PC-9 (cell line): ENCODE results near the gene EHD2. TPM values are rescaled to one million over a fixed set of nuclear protein-coding genes. Genes with fewer than 3 reads are reported as not detected.

Experiments used
- BruUV-seq: library from RNA; stranded (reverse); fragments of 400-500 nt; replicated peaks from 2 replicates; lab custom pipeline; 2021; lab: Mats Ljungman, UMichigan
- CTCF ChIA-PET: fragments of 300-600 bp; sonication (Branson Sonifier 250); formaldehyde crosslinking; loops from one replicate; lab custom pipeline; 2022; ENCODE audit warnings: antibody characterized with exemption; lab: Charles Lee
- POLR2A ChIA-PET: fragments of 300-600 bp; sonication (Branson Sonifier 250); formaldehyde crosslinking; loops from one replicate; lab custom pipeline; 2022; ENCODE audit warnings: antibody characterized with exemption; ENCODE audit not compliant: unreplicated experiment; lab: Charles Lee
- DNase-seq, 2 experiments: peaks; one replicate each; pipeline versions ENCODE4 v3.0.0 to v3.0.0-alpha.2; 2015 to 2022; ENCODE audit warnings: mixed read lengths in 1 of 2
- H2AFZ ChIP-seq: fragments of 200-600 bp; sonication (generic); 2 replicates; pipeline ENCODE4 v1.8.1; 2017; ENCODE audit warnings: antibody characterized with exemption
- H3F3A ChIP-seq: fragments of 200-600 bp; sonication (generic); 2 replicates; pipeline ENCODE4 v1.8.1; 2017; ENCODE audit warnings: antibody characterized with exemption, mild to moderate bottlenecking, low read depth; ENCODE audit not compliant: insufficient read depth
- H3K27ac ChIP-seq: fragments of 200-600 bp; sonication (generic); 2 replicates; pipeline ENCODE4 v1.6.1; 2016; ENCODE audit warnings: mixed run types
- H3K27me3 ChIP-seq: fragments of 200-600 bp; sonication (generic); 2 replicates; pipeline ENCODE4 v1.6.1; 2016; ENCODE audit warnings: low read depth, mixed run types; ENCODE audit not compliant: insufficient read depth
- H3K36me3 ChIP-seq: fragments of 200-600 bp; sonication (generic); 2 replicates; pipeline ENCODE4 v1.6.1; 2016; ENCODE audit warnings: low read depth, mixed run types
- H3K4me1 ChIP-seq: fragments of 200-600 bp; sonication (generic); replicated peaks from 2 replicates; pipeline ENCODE4 v1.6.1; 2016; ENCODE audit warnings: mixed run types; ENCODE audit not compliant: insufficient read depth
- H3K4me2 ChIP-seq: fragments of 200-600 bp; sonication (generic); 2 replicates; pipeline ENCODE4 v1.6.1; 2017; ENCODE audit warnings: mixed run types
- H3K4me3 ChIP-seq: fragments of 200-600 bp; sonication (generic); 2 replicates; pipeline ENCODE4 v1.6.1; 2016; ENCODE audit warnings: mixed run types
- H3K79me2 ChIP-seq: fragments of 200-600 bp; sonication (generic); 2 replicates; pipeline ENCODE4 v1.6.1; 2017; ENCODE audit warnings: low read depth, mixed run types
- H3K9me2 ChIP-seq: fragments of 200-600 bp; sonication (generic); 2 replicates; pipeline ENCODE4 v1.8.1; 2017; ENCODE audit warnings: mild to moderate bottlenecking; ENCODE audit not compliant: insufficient read depth
- H3K9me3 ChIP-seq: fragments of 200-600 bp; sonication (generic); 2 replicates; pipeline ENCODE4 v1.8.1; 2016; ENCODE audit warnings: low read depth; ENCODE audit not compliant: insufficient read depth
- H4K20me1 ChIP-seq: fragments of 200-600 bp; sonication (generic); 2 replicates; pipeline ENCODE4 v1.8.1; 2017; ENCODE audit not compliant: insufficient read depth
- EZH2 ChIP-seq: fragments of 200-600 bp; sonication (generic); IDR thresholded peaks from 2 replicates; pipeline ENCODE4 v1.8.0; 2017; ENCODE audit warnings: antibody characterized with exemption, low read depth
- intact Hi-C: fragments of 100-400 bp; cut with micrococcal nuclease; formaldehyde crosslinking; loops from one replicate; pipeline ENCODE4 v1.10.0; 2022; ENCODE audit not compliant: unreplicated experiment
- total RNA-seq: library from RNA; stranded (reverse); gene quantifications from 2 replicates; pipeline ENCODE4 v1.2.3, GENCODE V29; 2021
- TF ChIP-seq, protein P1 (sequence below): fragments of 200-600 bp; sonication (generic); conservative IDR thresholded peaks from 2 replicates; pipeline ENCODE4 v1.6.1; 2017; ENCODE audit warnings: mixed run types, antibody characterized with exemption, mild to moderate bottlenecking, moderate library complexity

The EHD2 gene
- total RNA-seq, 1 experiment from 2014 or later: 25.6 TPM

GRCh38 chr19:47691782-47692181 is 21.4 kb upstream of the EHD2 start:
- no peaks in the 10 kb centered on the region for H3K27me3 ChIP-seq
- H3K27ac ChIP-seq: no peak overlapping the region
- intact Hi-C loops: no loop called here
- no peak overlapping the region for H3K4me2 ChIP-seq
- no peaks in the 10 kb centered on the region for H3K9me3 ChIP-seq
- no peaks in the 10 kb centered on the region for H3K36me3 ChIP-seq
- ChIA-PET CTCF (no interaction called here), POLR2A (no interaction called here)
- no peak overlapping the region for H3K4me3 ChIP-seq
- H3K4me1 ChIP-seq: no peaks in the 10 kb centered on the region
- BruUV-seq: no TSS peak
- peaks cover 5% of the 10 kb centered on the region; the same call in 1 of the 2 replicates for H4K20me1 ChIP-seq
- H3K9me2 ChIP-seq: no peaks in the 10 kb centered on the region
- no peak overlapping the region for H2AFZ ChIP-seq
- no peaks in the 10 kb centered on the region for H3K79me2 ChIP-seq
- TF ChIP-seq, protein P1, sequence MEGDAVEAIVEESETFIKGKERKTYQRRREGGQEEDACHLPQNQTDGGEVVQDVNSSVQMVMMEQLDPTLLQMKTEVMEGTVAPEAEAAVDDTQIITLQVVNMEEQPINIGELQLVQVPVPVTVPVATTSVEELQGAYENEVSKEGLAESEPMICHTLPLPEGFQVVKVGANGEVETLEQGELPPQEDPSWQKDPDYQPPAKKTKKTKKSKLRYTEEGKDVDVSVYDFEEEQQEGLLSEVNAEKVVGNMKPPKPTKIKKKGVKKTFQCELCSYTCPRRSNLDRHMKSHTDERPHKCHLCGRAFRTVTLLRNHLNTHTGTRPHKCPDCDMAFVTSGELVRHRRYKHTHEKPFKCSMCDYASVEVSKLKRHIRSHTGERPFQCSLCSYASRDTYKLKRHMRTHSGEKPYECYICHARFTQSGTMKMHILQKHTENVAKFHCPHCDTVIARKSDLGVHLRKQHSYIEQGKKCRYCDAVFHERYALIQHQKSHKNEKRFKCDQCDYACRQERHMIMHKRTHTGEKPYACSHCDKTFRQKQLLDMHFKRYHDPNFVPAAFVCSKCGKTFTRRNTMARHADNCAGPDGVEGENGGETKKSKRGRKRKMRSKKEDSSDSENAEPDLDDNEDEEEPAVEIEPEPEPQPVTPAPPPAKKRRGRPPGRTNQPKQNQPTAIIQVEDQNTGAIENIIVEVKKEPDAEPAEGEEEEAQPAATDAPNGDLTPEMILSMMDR: no peak
- no peak for TF ChIP-seq EZH2
- DNase-seq: no peak
- peaks cover 5% of the 10 kb centered on the region; the same call in 1 of the 2 replicates for H3F3A ChIP-seq

DNA sequence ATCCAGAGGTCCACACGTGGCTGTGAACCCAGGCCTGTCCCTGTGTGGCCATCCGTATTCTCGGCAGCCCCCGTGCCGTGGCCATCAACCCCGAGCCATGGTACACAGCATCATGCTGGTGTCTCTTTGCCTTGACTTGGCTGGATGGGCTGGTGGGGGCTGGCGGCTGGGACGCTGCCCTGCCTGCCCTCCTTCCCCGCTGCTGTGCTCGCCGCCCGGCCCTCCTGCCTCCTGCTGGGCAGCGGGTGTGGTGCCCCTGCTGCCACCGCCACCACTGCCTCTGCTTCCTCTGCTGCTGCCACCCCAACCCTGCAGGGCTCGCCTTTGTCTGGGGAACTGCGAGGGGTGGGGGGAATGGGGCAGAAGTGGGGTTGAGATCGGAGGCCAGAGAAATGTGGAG is 19.7 kb upstream of the EHD2 start:
- intact Hi-C loops: no loop called here

GRCh38 chr19:47693903-47694302 is 19.3 kb upstream of the EHD2 start:
- no TSS peak for BruUV-seq
- peaks cover 5% of the 10 kb centered on the region; the same call in 1 of the 2 replicates for H4K20me1 ChIP-seq
- H3K4me3 ChIP-seq: no peak overlapping the region
- POLR2A ChIA-PET: no interaction called here
- H3F3A ChIP-seq: peaks cover 16% of the 10 kb centered on the region; the same call in 1 of the 2 replicates
- H3K9me2 ChIP-seq: no peaks in the 10 kb centered on the region
- no peak overlapping the region for H3K27ac ChIP-seq
- H3K27me3 ChIP-seq: no peaks in the 10 kb centered on the region
- H3K36me3 ChIP-seq: no peaks in the 10 kb centered on the region
- no peaks in the 10 kb centered on the region for H3K9me3 ChIP-seq
- no peaks in the 10 kb centered on the region for H3K4me1 ChIP-seq
- H3K4me2 ChIP-seq: no peak overlapping the region
- DNase-seq: no peak
- TF ChIP-seq EZH2: no peak
- TF ChIP-seq, protein P1: no peak
- no peaks in the 10 kb centered on the region for H3K79me2 ChIP-seq
- intact Hi-C loops: no loop called here
- no peak overlapping the region for H2AFZ ChIP-seq
- CTCF ChIA-PET: no interaction called here

More for the DNA sequence above, 19.7 kb upstream of the EHD2 start:
- TF ChIP-seq EZH2: no peak
- TF ChIP-seq, protein P1: no peak
- Histone ChIP-seq H3K4me2 (no peak overlapping the region), H3K27me3 (no peaks in the 10 kb centered on the region), H3K27ac (no peak overlapping the region), H3K79me2 (no peaks in the 10 kb centered on the region), H3K4me1 (no peaks in the 10 kb centered on the region), H3K9me2 (no peaks in the 10 kb centered on the region), H3K9me3 (no peaks in the 10 kb centered on the region), H2AFZ (no peak overlapping the region), H3F3A (peaks cover 16% of the 10 kb centered on the region; the same call in 1 of the 2 replicates), H4K20me1 (peaks cover 5% of the 10 kb centered on the region; the same call in 1 of the 2 replicates), H3K4me3 (no peak overlapping the region), H3K36me3 (no peaks in the 10 kb centered on the region)
- ChIA-PET CTCF (no interaction called here), POLR2A (no interaction called here)
- no peak for DNase-seq
- BruUV-seq: no TSS peak
